ENCODE measurements around the gene IL18. TPM values are rescaled to one million over a fixed set of nuclear protein-coding genes. Genes with fewer than 3 reads are reported as not detected.

IL18 gene
- total RNA-seq, 2 experiments from 2014 or later = 0.27 TPM; not detected in 1

DNA sequence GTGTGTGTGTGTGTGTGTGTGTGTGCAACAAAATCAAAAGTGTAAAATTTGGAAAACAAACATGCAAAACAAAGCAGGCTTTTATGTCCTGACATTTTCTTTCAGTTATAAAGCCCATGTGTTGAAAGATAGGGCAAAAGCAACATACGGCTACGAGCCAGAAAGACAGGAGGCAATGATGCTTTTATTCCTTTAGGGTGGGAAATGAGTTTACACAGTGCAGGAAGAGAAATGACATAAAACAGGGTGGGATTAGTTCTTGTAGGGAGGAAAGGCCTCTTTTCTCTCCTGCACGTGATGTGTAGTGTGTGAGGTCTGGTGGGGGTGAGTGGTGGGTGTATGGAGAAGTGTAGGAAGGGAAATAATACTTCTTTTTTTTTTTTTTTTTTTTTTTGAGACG lies 29.4 kb downstream of the IL18 start:
- ChIA-PET POLR2A (interaction anchor here (0.8 kb wide), 1 partner anchor 419 kb away, joined by 4 read pairs; no protein-coding TSS in a partner anchor), CTCF (interaction anchor here (0.6 kb wide), 1 partner anchor 21 kb away, joined by 3 read pairs; no protein-coding TSS in a partner anchor)
- Mint-ChIP-seq H3K9me3 (no peaks in the 10 kb centered on the region), H3K4me3 (no peak overlapping the region), H3K27ac (no peak overlapping the region), H3K36me3 (ENCODE audit: low read depth) (no peaks in the 10 kb centered on the region), H3K4me1 (ENCODE audit: low read depth) (no peaks in the 10 kb centered on the region), H3K27me3 (no peaks in the 10 kb centered on the region)
- H3K9me3 ChIP-seq (ENCODE audit: control insufficient read depth in 1 of 2, insufficient read depth in 1 of 2, low read length in 2 of 2) = no peaks in the 10 kb centered on the region
- TF ChIP-seq CTCF (IDR thresholded peaks at IDR 0.05) = no peak
- H3K4me3 ChIP-seq (ENCODE audit: low read length) = no peak overlapping the region
- H3K27ac ChIP-seq (ENCODE audit: low read depth in 1 of 2, low read length in 2 of 2) = no peak overlapping the region
- DNase-seq (no peak), ATAC-seq (ENCODE audit: poor library complexity) (no peak)
- H3K36me3 ChIP-seq (ENCODE audit: insufficient read depth, low read length) = no peaks in the 10 kb centered on the region
- H3K27me3 ChIP-seq (ENCODE audit: control insufficient read depth in 1 of 2, insufficient read depth in 2 of 2, low read length in 2 of 2) = no peaks in the 10 kb centered on the region
- intact Hi-C loops (cut with DNase I, micrococcal nuclease) = no loop called here
- no peaks in the 10 kb centered on the region for H3K4me1 ChIP-seq (ENCODE audit: insufficient read depth, low read length)

GRCh38 chr11:112132737-112133136 lies 31.2 kb downstream of the IL18 start:
- Mint-ChIP-seq H3K9me3 (no peaks in the 10 kb centered on the region), H3K4me3 (no peak overlapping the region), H3K27me3 (no peaks in the 10 kb centered on the region), H3K4me1 (ENCODE audit: low read depth) (no peaks in the 10 kb centered on the region), H3K27ac (no peak overlapping the region), H3K36me3 (ENCODE audit: low read depth) (no peaks in the 10 kb centered on the region)
- ATAC-seq (ENCODE audit: poor library complexity) = no peak
- Histone ChIP-seq H3K4me1 (ENCODE audit: insufficient read depth, low read length) (no peaks in the 10 kb centered on the region), H3K27ac (ENCODE audit: low read depth in 1 of 2, low read length in 2 of 2) (no peak overlapping the region), H3K9me3 (ENCODE audit: control insufficient read depth in 1 of 2, insufficient read depth in 1 of 2, low read length in 2 of 2) (no peaks in the 10 kb centered on the region), H3K27me3 (ENCODE audit: control insufficient read depth in 1 of 2, insufficient read depth in 2 of 2, low read length in 2 of 2) (no peaks in the 10 kb centered on the region), H3K36me3 (ENCODE audit: insufficient read depth, low read length) (no peaks in the 10 kb centered on the region), H3K4me3 (ENCODE audit: low read length) (no peak overlapping the region)
- ChIA-PET POLR2A (no interaction called here), CTCF (no interaction called here)
- no peak for DNase-seq
- intact Hi-C loops (cut with DNase I, micrococcal nuclease) = no loop called here
- no peak for TF ChIP-seq CTCF (IDR thresholded peaks at IDR 0.05)

DNA sequence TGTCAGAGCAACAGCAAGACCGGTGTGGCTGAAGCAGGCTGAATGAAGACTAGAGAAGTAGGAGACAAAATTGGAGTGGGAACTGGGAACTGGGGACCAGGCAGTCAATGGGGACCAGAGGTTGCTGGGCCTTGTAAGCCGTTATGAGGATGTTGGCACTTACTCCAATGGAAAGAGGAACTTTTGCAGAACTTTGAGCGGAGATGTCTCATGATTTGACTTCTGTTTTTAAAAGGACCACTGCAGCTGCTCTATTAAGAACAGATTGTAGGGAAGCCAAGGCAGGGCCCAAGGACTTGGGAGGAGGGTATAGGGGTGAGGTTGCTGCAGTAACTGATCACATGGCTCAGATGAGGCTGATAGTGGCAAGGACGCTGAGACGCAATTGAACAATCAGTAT lies 34.2 kb downstream of the IL18 start:
- TF ChIP-seq CTCF (IDR thresholded peaks at IDR 0.05) = no peak
- no peaks in the 10 kb centered on the region for H3K4me1 ChIP-seq (ENCODE audit: insufficient read depth, low read length)
- ATAC-seq (ENCODE audit: poor library complexity) (no peak), DNase-seq (peak in 2 of 14 experiments; percentile 33 to 34)
- no peaks in the 10 kb centered on the region for H3K27me3 ChIP-seq (ENCODE audit: control insufficient read depth in 1 of 2, insufficient read depth in 2 of 2, low read length in 2 of 2)
- Mint-ChIP-seq H3K9me3 (no peaks in the 10 kb centered on the region), H3K27me3 (no peaks in the 10 kb centered on the region), H3K4me3 (no peak overlapping the region), H3K27ac (no peak overlapping the region), H3K4me1 (ENCODE audit: low read depth) (no peaks in the 10 kb centered on the region), H3K36me3 (ENCODE audit: low read depth) (no peaks in the 10 kb centered on the region)
- intact Hi-C loops (cut with DNase I, micrococcal nuclease) = no loop called here
- no peaks in the 10 kb centered on the region for H3K36me3 ChIP-seq (ENCODE audit: insufficient read depth, low read length)
- CTCF ChIA-PET = no interaction called here
- H3K27ac ChIP-seq (ENCODE audit: low read depth in 1 of 2, low read length in 2 of 2) = no peak overlapping the region
- H3K9me3 ChIP-seq (ENCODE audit: control insufficient read depth in 1 of 2, insufficient read depth in 1 of 2, low read length in 2 of 2) = no peaks in the 10 kb centered on the region
- POLR2A ChIA-PET = no interaction called here
- H3K4me3 ChIP-seq (ENCODE audit: low read length) = no peak overlapping the region

All from CD4-positive, alpha-beta T cell (primary cell).